Heart right ventricle (tissue), 16 donors: ENCODE results near the gene STAT5B. TPM values are rescaled to one million over a fixed set of nuclear protein-coding genes. Genes with fewer than 3 reads are reported as not detected.

Experiments used
- ATAC-seq, 8 donors: fragments of 200-7000 bp; cut with Tn5 transposase; one replicate each; pipeline ENCODE4 v1.9.1; 2020; ENCODE audit warnings: mild to moderate bottlenecking in 8 of 8, moderate library complexity in 8 of 8, moderate number of reproducible peaks in 1 of 8
- DNase-seq, 2 donors: peaks; one replicate each; pipeline ENCODE4 v3.0.0-alpha.2; 2020
- H3K27ac ChIP-seq, 10 donors: fragments of 200-600 bp; sonication (generic) in 2 of 10; one replicate each; pipeline versions ENCODE4 v1.5.0 to v1.8.0; 2020 to 2022; ENCODE audit warnings: mild to moderate bottlenecking in 3 of 10
- H3K27me3 ChIP-seq, 7 donors: fragments of 200-600 bp; one replicate each; pipeline ENCODE4 v1.8.0; 2021 to 2022; ENCODE audit warnings: mild to moderate bottlenecking in 2 of 7
- H3K36me3 ChIP-seq, 9 donors: fragments of 200-600 bp; sonication (generic) in 1 of 9; one replicate each; pipeline versions ENCODE4 v1.5.0 to v1.8.0; 2020 to 2022; ENCODE audit warnings: mild to moderate bottlenecking in 2 of 9
- H3K4me1 ChIP-seq, 9 donors: fragments of 200-600 bp; sonication (generic) in 1 of 9; one replicate each; pipeline versions ENCODE4 v1.5.0 to v1.8.0; 2020 to 2022; ENCODE audit warnings: mild to moderate bottlenecking in 4 of 9
- H3K4me3 ChIP-seq, 10 donors: fragments of 200-600 bp; sonication (generic) in 2 of 10; one replicate each; pipeline versions ENCODE4 v1.5.0 to v1.8.0; 2020 to 2022; ENCODE audit warnings: mild to moderate bottlenecking in 7 of 10, moderate library complexity in 2 of 10
- H3K9me3 ChIP-seq, 11 donors: fragments of 200-600 bp in 10 of 11; sonication (generic) in 2 of 11; one replicate each; pipeline versions ENCODE4 v1.5.0 to v1.8.0; 2013 to 2022; ENCODE audit warnings: mild to moderate bottlenecking in 2 of 11, control low read depth in 1 of 11, moderate library complexity in 1 of 11
- WGBS, 2 donors: extraction: QIAGEN DNeasy Blood & Tissue Kit; methylation state at CpG; one replicate each; pipeline ENCODE4 v1.1.7; 2013; ENCODE audit warnings: inconsistent platforms in 1 of 2; 5-methylcytosine and 5-hydroxymethylcytosine counted together
- intact Hi-C, 10 donors: fragments of 100-400 bp; cut with DNase I; formaldehyde crosslinking; loops; one replicate each; pipeline versions ENCODE4 v1.11.1 to v1.14.2; 2022
- polyA plus RNA-seq, 2 donors: library from polyadenylated mRNA; stranded (reverse); fragments of 200-250 nt; gene quantifications; one replicate each; pipeline ENCODE4 v1.2.3, GENCODE V29; 2013
- total RNA-seq, 10 donors: library from RNA; stranded (reverse); fragmentation: NEBNext Ultra II Directional in 3 of 10; extraction: Animal tissue kit (Norgen Biotek cat#: 25700) in 3 of 10; gene quantifications; one replicate each; pipeline versions ENCODE4 v1.2.1 to v1.2.4, GENCODE V29; 2021 to 2023
- TF ChIP-seq, protein P1 (sequence below), 9 donors: fragments of 200-600 bp; sonication (generic) in 2 of 9; IDR thresholded peaks; one replicate each; pipeline versions ENCODE4 v1.5.0 to v1.8.0; 2021 to 2022; ENCODE audit warnings: antibody characterized with exemption in 9 of 9, mild to moderate bottlenecking in 5 of 9, moderate library complexity in 1 of 9
- donor health status: Arrhythmogenic right ventricular cardiomyopathy.
- donor health status: ischemic (EF 13 %, LVEDD 7.1; RV severe dilation, severe dysfunction).
- donor health status: healthy with polysubstance abuse.
- donor health status: DM: no; HTN: yes; CAD: no.
- donor health status: DM: no; HTN: no; CAD: no.
- donor health status: ischemic (EF 25% LVEDD 6.9; RV normal size, moderate dysfunction).
- donor health status: ischemic (EF 25% LVEDD 5.7; RV mildly dilated, moderate dysfunction).
- donor health status: healthy.
- donor health status: DM: yes; HTN: yes; CAD: no.
- donor health status: Ischemic cardiomyopathy.
- donor health status: ischemic (EF 35%, LVEDD 5.7; RV mildly dilated, moderate dysfunction).
- donor health status: nonischemic (EF 11% LVEDD 7.7; RV severe dilation, severe dysfunction).
- donor health status: DM: yes; HTN: yes; CAD: no.
- donor health status: PGD.
- donor health status: ischemic (EF 29% LVEDD 5.4; RV normal size, mild dysfunction).
- donor health status: nonischemic (EF 23%, LVEDD 6.1; RV moderate dilation, normal function).

The STAT5B gene
- total and polyA plus RNA-seq, 12 donors, result 14.4 to 34.7 (median 30.1) TPM

DNA sequence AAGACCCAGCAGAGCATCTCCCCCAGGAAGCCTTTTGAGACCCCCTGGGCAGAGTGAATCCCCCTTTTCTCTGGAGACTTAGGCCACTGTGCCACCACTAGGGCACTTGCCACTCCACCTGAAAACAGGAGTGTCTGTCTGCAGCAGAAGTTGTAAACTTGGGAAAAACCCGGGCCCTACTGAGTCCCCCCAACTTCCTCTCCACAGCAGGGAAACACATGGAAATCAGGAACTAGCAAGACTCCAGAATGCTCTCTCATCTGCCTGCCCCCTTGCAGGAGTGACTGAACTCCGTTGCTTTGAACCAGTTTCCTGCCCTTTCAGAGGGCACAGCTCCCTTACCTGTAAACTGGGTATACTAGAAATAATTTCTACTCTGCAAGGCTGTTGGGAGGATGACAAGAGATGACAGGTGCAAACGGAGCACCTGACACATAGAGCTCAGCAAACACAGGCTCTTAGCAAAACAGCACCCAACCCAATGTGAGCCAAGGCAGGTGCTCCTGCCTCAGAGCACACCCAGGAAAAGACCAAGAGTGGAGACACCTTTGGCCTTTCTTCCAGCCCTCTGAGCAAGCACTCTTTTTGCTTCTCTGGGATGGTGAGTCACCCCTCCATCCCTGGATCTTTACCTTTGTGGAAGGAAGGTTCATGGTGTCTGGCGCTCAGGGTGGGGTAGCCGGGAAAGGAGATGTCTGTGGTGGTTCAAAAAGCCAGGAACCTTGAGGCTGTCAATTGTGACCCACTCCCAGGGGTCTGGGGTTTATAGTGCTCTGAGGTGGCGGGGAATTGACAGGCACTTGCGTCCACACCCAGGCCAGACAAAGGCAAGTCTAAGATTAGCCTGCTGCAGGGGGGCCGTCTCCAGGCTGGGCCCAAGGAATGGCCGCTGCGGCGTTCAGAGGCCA is 91.2 kb downstream of the STAT5B start, which contains the start of gene HCRT:
HCRT (minus strand) TSS at position 740 of the 908 bp plus-strand sequence; CDS start at position 653, 87 bp downstream.
- peaks cover 0 to 58% (median 35%) of the 10 kb centered on the region in 9 donors for H3K4me1 ChIP-seq
- peaks cover 0 to 25% (median 17%) of the 10 kb centered on the region in 7 donors for H3K27me3 ChIP-seq
- H3K9me3 ChIP-seq, result no peaks in the 10 kb centered on the region
- DNase-seq (no peak), ATAC-seq (no peak)
- H3K4me3 ChIP-seq, result peak within 1 kb of the TSS; percentile 19 to 68 (median 58)
- H3K27ac ChIP-seq, result peak within 1 kb of the TSS in 9 of 10 donors; percentile 29 to 91 (median 76)
- H3K36me3 ChIP-seq, result peaks cover 0 to 3% (median 0%) of the 10 kb centered on the region in 9 donors
- TF ChIP-seq, protein P1, sequence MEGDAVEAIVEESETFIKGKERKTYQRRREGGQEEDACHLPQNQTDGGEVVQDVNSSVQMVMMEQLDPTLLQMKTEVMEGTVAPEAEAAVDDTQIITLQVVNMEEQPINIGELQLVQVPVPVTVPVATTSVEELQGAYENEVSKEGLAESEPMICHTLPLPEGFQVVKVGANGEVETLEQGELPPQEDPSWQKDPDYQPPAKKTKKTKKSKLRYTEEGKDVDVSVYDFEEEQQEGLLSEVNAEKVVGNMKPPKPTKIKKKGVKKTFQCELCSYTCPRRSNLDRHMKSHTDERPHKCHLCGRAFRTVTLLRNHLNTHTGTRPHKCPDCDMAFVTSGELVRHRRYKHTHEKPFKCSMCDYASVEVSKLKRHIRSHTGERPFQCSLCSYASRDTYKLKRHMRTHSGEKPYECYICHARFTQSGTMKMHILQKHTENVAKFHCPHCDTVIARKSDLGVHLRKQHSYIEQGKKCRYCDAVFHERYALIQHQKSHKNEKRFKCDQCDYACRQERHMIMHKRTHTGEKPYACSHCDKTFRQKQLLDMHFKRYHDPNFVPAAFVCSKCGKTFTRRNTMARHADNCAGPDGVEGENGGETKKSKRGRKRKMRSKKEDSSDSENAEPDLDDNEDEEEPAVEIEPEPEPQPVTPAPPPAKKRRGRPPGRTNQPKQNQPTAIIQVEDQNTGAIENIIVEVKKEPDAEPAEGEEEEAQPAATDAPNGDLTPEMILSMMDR (IDR thresholded peaks at IDR 0.05), result no peak
- 76 to 81% methylated on average over 11 of the region's 11 CpGs for WGBS, 2 donors
- intact Hi-C loops, result loop anchor here in 7 of 10 donors (2.0 to 10.0 kb wide), 9 partner anchors 22 to 340 kb away; partner anchors contain the start of genes HSPB9 (in 2 of the 7), KAT2A (in 2 of the 7) and NKIRAS2 (in 1 of the 7)

GRCh38 chr17:42183741-42184711 is 92.2 kb downstream of the STAT5B start:
- ATAC-seq (peak; percentile 76 to 88 (median 85)), DNase-seq (peak; percentile 61 to 84)
- TF ChIP-seq, protein P1 (IDR thresholded peaks at IDR 0.05), result peak; percentile 73 to 98 (median 86)
- intact Hi-C loops, result loop anchor here in 7 of 10 donors (2.0 to 10.0 kb wide), 8 partner anchors 23 to 341 kb away; partner anchors contain the start of genes HSPB9 (in 2 of the 7), KAT2A (in 2 of the 7) and NKIRAS2 (in 1 of the 7)
- Histone ChIP-seq H3K36me3 (no peaks in the 10 kb centered on the region), H3K27me3 (peaks cover 0 to 28% (median 17%) of the 10 kb centered on the region in 7 donors), H3K4me1 (peaks cover 0 to 57% (median 35%) of the 10 kb centered on the region in 9 donors), H3K9me3 (no peaks in the 10 kb centered on the region), H3K27ac (peak overlapping the region in 9 of 10 donors; percentile 61 to 91 (median 79)), H3K4me3 (peak overlapping the region; percentile 34 to 68 (median 58))
- 5% methylated on average over 80 to 83 of the region's 83 CpGs for WGBS, 2 donors

DNA sequence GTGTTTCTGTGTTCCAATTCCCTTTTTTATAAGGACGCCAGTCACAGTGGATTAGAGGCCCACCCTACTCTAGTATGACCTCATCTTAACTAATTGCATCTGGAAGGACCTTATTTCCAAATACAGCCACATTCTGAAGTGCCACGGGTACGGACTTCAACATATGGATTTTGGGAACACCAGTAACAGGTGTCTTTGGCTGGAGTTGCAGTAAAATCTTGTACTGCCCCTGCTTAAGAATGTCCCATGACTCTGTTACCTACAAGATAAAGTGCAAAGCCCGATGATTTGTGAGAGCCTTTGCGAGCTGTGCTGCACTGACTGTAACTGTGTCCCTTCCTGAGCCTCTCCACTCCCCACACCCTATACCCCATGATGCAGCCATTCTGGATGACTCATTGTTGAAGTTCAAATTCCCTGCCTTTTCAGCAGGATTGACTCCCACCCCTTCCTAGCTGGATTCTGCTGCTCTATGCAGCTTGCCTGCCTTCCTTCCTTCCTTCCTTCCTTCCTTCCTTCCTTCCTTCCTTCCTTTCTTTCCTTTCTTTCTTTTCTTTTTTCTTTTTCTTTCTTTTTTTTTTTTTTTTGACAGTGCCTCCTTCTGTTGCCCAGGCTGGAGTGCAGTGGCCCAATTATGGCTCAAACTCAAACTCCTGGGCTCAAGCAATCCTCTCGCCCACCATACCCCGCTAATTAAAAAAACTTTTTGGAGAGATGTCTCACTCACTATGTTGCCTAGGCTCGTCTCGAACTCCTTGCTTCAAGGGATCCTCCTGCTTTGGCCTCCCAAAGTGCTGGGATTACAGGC is 93.1 kb downstream of the STAT5B start:
- WGBS, 2 donors, result 73% methylated on average over 9 of the region's 9 CpGs
- no peaks in the 10 kb centered on the region for H3K36me3 ChIP-seq
- intact Hi-C loops, result loop anchor here in 7 of 10 donors (5.0 to 10.0 kb wide), 7 partner anchors 51 to 342 kb away; partner anchors contain the start of genes HSPB9 (in 2 of the 7), KAT2A (in 2 of the 7) and NKIRAS2 (in 1 of the 7)

More for the DNA sequence above, 93.1 kb downstream of the STAT5B start:
- peak overlapping the region in 9 of 10 donors; percentile 46 to 68 (median 61) for H3K4me3 ChIP-seq
- H3K4me1 ChIP-seq, result peaks cover 0 to 56% (median 35%) of the 10 kb centered on the region in 9 donors
- H3K9me3 ChIP-seq, result no peaks in the 10 kb centered on the region
- H3K27me3 ChIP-seq, result peaks cover 0 to 28% (median 17%) of the 10 kb centered on the region in 7 donors
- DNase-seq (no peak), ATAC-seq (peak in 1 of 8 donors; percentile 21)
- peak overlapping the region in 8 of 10 donors; percentile 67 to 91 (median 80) for H3K27ac ChIP-seq
- TF ChIP-seq, protein P1 (IDR thresholded peaks at IDR 0.05), result no peak
